GM18517 (cell line): ENCODE measurements around the gene HSD17B2.

ENCODE experiments used
- ATAC-seq: cut with Tn5 transposase; IDR thresholded peaks from one replicate; pipeline ENCODE4 v1.9.1; 2021; ENCODE audit warnings: mild to moderate bottlenecking, moderate library complexity; ENCODE audit not compliant: unreplicated experiment

HSD17B2 gene

DNA sequence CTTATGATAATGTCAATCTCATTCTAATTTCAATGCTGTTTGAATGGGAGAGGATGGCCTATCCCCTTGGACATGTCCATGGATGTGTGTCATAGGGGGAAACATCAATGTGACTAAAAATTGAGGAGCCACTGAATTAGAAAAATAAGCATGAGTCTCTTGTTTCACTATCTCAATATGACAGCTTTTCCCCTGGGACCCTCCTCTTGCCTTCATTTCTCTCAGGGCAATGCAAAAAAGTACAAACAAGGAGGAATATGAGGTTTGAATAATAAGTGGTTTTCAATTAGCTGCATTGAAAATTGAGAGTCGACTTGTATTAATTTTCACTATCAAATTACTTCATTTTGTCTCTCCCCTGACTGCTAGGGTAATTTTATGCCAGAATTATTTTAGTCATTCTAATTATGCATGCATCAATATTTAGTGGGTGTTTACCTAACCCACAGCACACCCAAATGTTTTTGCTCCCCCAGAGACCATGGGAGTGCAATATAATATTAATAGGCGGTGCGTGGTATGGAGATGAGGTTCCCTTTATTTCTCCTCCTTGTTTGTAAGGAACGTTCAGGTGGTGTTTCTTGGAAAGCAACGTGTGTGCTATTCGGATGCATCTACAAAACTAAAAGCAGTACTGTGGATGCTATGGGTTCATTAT is 17.0 kb upstream of the HSD17B2 start:
- ATAC-seq, result no peak

GRCh38 chr16:82019535-82019934 is 15.5 kb upstream of the HSD17B2 start:
- no peak for ATAC-seq

GRCh38 chr16:82020051-82020450 is 15.0 kb upstream of the HSD17B2 start:
- no peak for ATAC-seq

- ATAC-seq, result no peak
Observed at GRCh38 chr16:82023206-82023605, 11.8 kb upstream of the HSD17B2 start.

DNA sequence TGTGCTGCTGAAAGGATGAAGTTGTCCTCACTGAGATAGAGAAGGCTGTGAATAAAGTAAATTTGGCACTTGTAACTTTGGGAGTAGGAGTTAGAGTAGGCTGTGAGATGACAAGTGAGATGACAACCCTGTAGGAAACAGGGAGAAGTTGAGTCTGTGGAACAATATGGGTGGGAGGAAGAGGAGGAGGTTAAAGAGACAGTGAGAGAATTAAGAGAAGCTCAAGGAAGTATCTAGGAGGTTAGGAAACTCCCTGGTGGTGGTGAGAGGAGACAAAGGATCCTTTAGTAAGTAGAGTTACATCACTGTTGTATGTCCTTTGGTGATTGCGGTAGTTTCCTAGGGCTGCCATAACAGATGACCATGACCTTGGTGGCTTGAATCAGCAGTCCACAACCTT is 10.7 kb upstream of the HSD17B2 start:
- ATAC-seq, result no peak

GRCh38 chr16:82024883-82025282 is 10.2 kb upstream of the HSD17B2 start:
- ATAC-seq, result no peak

DNA sequence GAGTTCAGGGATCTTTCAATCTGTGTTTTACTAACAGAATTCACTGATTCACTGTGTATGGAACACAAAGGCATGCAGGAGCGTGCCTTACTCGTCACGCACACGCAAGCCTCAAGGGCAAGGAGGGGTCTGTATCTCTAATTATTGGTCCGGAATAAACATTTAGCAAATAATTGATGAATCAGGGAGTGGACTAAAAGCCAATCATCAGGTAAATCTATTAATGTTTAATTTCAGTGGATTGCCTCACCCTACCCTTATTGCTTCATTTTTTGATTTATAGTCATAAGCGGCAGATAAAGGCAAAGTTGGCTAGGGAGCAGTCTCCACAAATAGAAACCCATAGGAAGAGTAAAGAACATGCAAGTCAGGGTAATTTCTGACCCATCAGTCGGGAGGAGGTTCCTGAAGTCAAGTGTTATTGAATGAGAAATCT is 7.4 kb upstream of the HSD17B2 start:
- no peak for ATAC-seq

GRCh38 chr16:82031116-82032084 is 3.7 kb upstream of the HSD17B2 start:
- ATAC-seq, result no peak

DNA sequence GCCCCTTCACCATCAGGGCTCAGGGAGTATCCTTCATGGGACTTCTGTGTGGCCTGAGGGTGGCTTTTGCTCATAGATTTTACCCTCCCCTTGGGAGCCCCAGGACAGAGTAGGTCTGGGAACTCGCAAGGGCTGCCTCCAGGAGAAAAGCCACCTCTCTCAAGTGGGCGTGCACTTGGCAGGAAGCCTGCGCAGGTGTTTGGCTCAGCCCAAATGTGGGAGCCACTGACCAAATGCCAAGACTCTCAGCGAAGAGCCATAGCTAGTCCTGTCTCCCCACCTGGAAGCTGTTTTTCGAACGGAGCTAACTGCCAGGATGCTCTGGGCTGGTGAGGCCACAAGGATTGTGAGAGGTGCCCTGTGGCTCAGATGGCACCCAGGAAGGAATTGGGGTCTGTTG is 2.0 kb upstream of the HSD17B2 start:
- no peak for ATAC-seq

DNA sequence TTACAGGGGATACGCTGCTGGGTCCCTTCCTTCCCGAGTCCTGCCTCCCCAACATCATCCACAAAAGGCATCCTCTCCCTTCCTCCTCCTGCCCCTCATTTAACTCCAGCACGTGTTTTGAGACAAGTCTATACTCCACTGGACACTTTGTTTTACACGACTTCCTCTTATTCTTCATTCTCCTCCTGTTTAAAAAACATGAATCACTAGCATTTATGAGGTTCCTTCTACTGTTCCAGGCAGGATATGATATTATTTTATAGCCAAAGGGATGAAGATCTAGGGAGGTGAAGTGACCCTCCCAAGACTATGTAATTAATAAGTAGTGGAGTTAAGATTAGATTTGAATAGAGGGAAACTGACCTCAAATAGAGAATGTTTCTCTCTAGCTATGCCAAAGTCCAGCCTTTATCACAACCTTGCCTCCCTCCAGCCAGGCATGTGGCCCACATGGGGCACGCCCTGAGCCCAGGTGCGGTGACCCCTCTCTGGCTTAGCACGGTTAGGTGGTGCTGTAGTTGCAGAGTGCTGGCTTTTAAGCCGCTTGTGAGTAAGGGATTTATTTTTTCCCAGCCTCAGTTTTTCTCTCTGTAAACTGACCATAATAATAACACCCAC is 1.3 kb upstream of the HSD17B2 start:
- ATAC-seq, result no peak

DNA sequence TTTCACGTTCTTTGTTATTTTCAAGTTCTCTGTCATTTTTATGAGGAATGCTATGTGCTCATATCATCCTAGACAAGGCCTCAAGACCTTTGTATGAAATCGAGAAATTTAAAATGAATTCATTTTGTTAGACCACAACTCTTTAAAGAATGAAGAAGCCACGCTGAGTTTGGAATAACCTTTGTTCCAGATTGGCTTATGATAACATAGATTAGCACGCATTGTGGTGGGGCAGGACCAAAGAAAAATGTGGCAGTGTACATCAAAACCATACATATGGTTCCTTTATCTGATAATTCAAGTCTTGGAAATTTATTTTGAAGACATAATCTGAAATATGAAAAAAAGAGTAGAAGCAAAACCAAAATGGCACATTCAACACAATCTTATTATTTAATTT is 2.2 kb downstream of the HSD17B2 start:
- ATAC-seq, result no peak

GRCh38 chr16:82037666-82038065 is 2.6 kb downstream of the HSD17B2 start:
- ATAC-seq, result no peak

- ATAC-seq, result no peak
Observed at GRCh38 chr16:82040296-82040695, 5.2 kb downstream of the HSD17B2 start.

GRCh38 chr16:82041542-82041941 is 6.5 kb downstream of the HSD17B2 start:
- ATAC-seq, result no peak

- ATAC-seq, result no peak
Observed at GRCh38 chr16:82042144-82042543, 7.1 kb downstream of the HSD17B2 start.

DNA sequence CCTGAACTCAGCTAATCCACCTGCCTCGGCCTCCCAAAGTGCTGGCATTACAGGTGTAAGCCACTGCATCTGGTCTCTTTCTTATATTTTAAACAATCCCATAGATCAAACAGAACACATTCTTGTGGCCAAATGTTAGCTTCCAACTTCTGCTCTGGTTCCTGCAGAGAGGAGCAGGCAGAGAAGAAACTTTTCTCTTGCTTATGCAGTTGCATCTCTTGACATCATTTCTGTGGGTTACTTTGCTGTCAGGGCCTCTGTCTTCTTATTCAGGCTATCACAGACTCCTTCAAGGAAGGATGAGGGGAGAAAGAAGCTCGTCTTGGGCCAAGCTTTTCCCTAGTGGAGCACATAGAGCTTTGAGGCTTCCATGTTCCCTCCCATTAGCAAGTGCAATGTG is 7.8 kb downstream of the HSD17B2 start:
- ATAC-seq, result no peak

DNA sequence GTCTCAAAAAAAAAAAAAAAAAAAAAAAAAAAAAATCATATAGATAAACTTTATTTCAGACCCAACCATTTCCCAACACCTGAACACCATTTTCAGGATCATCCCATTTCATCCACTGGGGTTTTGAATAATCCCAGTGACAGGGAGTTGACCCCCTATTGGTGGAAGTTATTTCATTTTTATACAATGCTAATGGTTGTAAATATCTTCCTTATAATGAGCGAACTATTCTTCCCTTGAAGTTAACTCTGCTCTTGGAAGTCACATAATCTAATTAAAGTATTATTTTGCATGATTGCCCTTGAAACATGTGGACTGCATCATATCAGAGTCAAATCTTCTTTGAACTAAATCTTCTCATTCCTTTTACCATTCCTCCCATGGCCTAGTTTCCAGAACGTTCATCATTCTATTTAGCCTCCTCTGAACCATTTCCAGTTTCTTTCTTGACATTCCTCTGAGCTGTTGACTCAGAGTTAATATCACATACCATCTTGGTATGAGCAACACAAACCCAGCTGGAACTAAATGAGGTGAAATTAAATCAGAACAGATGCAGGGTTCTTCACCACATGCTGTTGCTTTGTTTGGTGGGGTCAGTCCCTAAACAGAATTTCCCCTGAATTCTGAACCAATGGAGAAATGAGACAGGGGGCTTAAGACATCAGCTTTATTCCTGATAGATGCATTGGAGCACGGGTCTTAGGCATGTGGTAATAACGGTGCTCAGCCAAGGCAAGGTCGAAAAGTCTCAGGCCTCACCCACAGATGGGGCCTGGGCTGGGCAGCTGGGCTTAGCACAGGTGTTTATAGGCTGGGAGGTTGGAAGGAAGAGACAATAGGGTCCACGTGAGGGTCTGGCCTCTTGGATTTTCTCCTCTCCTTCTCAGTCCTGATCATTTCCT is 8.9 kb downstream of the HSD17B2 start:
- ATAC-seq, result no peak

GRCh38 chr16:82044585-82044911 is 9.5 kb downstream of the HSD17B2 start:
- ATAC-seq, result no peak

DNA sequence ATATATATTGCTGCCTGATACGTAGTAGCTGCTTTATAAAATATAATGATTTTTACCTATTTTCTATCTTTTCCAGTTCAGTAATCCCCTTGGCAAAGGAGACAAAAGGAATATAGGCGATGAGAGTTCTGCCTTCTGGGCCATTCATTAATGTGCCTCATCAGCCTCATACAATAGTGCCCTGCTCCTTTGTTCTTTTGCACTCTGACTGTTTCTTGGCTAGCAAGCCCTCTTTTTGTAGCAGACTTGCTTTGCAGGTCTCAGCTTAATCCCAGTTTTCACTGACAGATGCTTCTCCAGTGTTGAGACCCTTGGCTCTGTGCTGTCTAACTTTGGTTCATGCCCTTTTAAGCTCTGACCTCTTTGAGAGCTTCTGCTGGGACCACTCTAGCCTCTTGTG is 10.4 kb downstream of the HSD17B2 start:
- ATAC-seq, result no peak

DNA sequence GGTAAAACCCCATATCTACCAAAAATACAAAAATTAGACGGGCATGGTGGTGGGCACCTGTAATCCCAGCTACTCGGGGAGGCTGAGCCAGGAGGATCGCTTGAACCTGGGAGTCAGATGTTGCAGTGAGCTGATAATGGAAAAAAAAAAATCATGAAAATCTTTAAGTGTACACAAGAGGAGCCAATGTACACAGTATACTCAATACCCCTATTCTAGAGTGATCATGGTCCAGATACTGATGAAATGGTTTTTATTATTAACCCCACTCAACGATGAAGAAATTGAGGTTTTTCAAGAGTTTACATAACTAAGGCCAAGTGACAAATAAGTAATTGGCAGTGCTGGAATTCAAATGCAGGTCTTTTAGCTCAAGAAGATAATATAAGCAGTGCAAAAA is 11.5 kb downstream of the HSD17B2 start:
- no peak for ATAC-seq

DNA sequence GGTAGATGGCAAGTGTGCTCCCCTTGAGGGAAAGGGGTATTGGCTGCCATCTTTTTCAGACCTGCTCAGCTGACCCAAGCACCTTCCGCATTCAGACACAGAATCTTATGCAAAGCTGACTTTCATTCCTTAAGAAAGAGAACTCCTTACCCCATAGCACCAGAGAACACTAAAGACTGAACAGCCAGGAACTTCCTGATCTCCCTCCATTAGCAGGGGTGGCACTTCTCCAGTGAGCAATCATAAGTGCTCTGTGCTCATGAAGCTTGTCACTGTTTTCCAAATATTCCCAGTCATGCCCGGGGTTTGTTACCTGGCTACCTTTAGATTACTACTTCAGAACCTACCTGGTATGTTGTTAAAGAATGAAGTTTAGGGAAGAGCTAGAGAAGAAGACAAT is 11.9 kb downstream of the HSD17B2 start:
- ATAC-seq, result no peak
